Measurements from ENCODE around the gene SH2D1B.

DNA sequence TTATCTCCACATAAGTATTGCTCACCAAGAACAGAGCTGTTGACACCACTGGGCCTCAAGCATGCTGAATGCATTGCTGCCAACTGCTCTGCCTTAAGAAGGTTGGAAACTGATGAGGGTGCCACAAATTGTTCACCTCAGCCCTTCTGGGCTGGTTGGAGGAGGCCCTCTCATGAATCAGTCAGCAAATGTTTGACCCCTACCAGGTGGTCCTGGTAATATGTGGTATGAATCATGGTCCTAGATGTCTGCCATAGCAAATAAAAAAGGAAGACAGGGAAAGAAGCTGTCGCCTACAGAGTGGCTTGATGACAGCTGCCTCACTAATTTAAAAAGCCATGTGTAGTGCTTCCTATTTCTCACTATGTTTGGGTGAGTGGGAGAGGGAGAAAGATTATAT lies 47.4 kb downstream of the SH2D1B start:
- TF ChIP-seq EP300 (IDR thresholded peaks at IDR 0.05; ENCODE audit: low read depth) = no peak
- TF ChIP-seq POLR2AphosphoS5 (IDR thresholded peaks at IDR 0.05) = no peak
- TF ChIP-seq, protein P1, sequence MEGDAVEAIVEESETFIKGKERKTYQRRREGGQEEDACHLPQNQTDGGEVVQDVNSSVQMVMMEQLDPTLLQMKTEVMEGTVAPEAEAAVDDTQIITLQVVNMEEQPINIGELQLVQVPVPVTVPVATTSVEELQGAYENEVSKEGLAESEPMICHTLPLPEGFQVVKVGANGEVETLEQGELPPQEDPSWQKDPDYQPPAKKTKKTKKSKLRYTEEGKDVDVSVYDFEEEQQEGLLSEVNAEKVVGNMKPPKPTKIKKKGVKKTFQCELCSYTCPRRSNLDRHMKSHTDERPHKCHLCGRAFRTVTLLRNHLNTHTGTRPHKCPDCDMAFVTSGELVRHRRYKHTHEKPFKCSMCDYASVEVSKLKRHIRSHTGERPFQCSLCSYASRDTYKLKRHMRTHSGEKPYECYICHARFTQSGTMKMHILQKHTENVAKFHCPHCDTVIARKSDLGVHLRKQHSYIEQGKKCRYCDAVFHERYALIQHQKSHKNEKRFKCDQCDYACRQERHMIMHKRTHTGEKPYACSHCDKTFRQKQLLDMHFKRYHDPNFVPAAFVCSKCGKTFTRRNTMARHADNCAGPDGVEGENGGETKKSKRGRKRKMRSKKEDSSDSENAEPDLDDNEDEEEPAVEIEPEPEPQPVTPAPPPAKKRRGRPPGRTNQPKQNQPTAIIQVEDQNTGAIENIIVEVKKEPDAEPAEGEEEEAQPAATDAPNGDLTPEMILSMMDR (IDR thresholded peaks at IDR 0.05) = no peak
- TF ChIP-seq POLR2A (IDR thresholded peaks at IDR 0.05) = no peak
